Sigmoid colon (tissue), 7 donors: ENCODE results near the gene BDNF. TPM values are rescaled to one million over a fixed set of nuclear protein-coding genes. Genes with fewer than 3 reads are reported as not detected.

Source experiments
- DNase-seq: peaks from one replicate; pipeline ENCODE4 v3.0.0-alpha.2; 2019
- H3K27ac ChIP-seq, 4 donors: fragments of 200-600 bp; sonication (generic); one replicate each; pipeline ENCODE4 v1.5.1; 2016 to 2019; ENCODE audit warnings: mild to moderate bottlenecking in 1 of 4
- H3K27me3 ChIP-seq, 3 donors: fragments of 200-600 bp; sonication (generic); one replicate each; pipeline ENCODE4 v1.5.1; 2019; ENCODE audit warnings: mild to moderate bottlenecking in 1 of 3
- H3K36me3 ChIP-seq, 4 donors: fragments of 200-600 bp; sonication (generic); one replicate each; pipeline ENCODE4 v1.5.1; 2016 to 2019
- H3K4me1 ChIP-seq, 4 donors: fragments of 200-600 bp; sonication (generic); one replicate each; pipeline ENCODE4 v1.5.1; 2017 to 2019
- H3K4me3 ChIP-seq, 4 donors: fragments of 200-600 bp; sonication (generic); one replicate each; pipeline ENCODE4 v1.5.1; 2017 to 2019; ENCODE audit warnings: mild to moderate bottlenecking in 2 of 4, moderate library complexity in 1 of 4
- H3K9me3 ChIP-seq, 4 donors: fragments of 200-600 bp in 3 of 4; sonication (generic) in 3 of 4; one replicate each; pipeline versions ENCODE4 v1.5.1 to v1.6.1; 2013 to 2019
- CTCF ChIP-seq, 4 experiments: fragments of 450-650 bp in 3 of 4; fragments of 200-600 bp in 1 of 4; IDR thresholded peaks; one replicate each; pipeline ENCODE4 v1.5.1; 2016 to 2019; ENCODE audit warnings: antibody characterized with exemption in 4 of 4, mild to moderate bottlenecking in 3 of 4, moderate library complexity in 2 of 4
- EP300 ChIP-seq, 4 donors: sonication (generic); formaldehyde crosslinking; IDR thresholded peaks; one replicate each; pipeline ENCODE4 v1.6.1; 2017; ENCODE audit warnings: antibody characterized with exemption in 4 of 4
- POLR2A ChIP-seq, 2 donors: fragments of 450-650 bp; IDR thresholded peaks; one replicate each; pipeline ENCODE4 v1.6.1; 2016; ENCODE audit warnings: antibody characterized with exemption in 2 of 2, mild to moderate bottlenecking in 2 of 2, moderate library complexity in 2 of 2
- POLR2AphosphoS5 ChIP-seq, 4 donors: sonication (generic); formaldehyde crosslinking; IDR thresholded peaks; one replicate each; pipeline ENCODE4 v1.6.1; 2017; ENCODE audit warnings: antibody characterized with exemption in 4 of 4
- WGBS, 2 donors: extraction: QIAGEN DNeasy Blood & Tissue Kit; methylation state at CpG; one replicate each; pipeline ENCODE4 v1.1.7; 2013; 5-methylcytosine and 5-hydroxymethylcytosine counted together
- intact Hi-C: fragments of 100-400 bp; cut with DNase I; formaldehyde crosslinking; loops from one replicate; pipeline ENCODE4 v1.15.1; 2023
- polyA plus RNA-seq, 3 donors: library from polyadenylated mRNA; stranded (reverse); fragments of 200-250 nt; gene quantifications; one replicate each; pipeline ENCODE4 v1.2.3, GENCODE V29; 2013
- total RNA-seq, 4 donors: library from RNA; depleted of rRNA; stranded (reverse); fragments of >200 nt; gene quantifications; one replicate each; pipeline ENCODE4 v1.1.0, GENCODE V29; 2016
- donor health status: healthy with polysubstance abuse.
- donor health status: Bipolar disorder and iron deficiency.
- donor health status: healthy.

Gene BDNF
- total and polyA plus RNA-seq, 7 donors = 0.10 to 1.1 (median 0.49) TPM; not detected in 2

DNA sequence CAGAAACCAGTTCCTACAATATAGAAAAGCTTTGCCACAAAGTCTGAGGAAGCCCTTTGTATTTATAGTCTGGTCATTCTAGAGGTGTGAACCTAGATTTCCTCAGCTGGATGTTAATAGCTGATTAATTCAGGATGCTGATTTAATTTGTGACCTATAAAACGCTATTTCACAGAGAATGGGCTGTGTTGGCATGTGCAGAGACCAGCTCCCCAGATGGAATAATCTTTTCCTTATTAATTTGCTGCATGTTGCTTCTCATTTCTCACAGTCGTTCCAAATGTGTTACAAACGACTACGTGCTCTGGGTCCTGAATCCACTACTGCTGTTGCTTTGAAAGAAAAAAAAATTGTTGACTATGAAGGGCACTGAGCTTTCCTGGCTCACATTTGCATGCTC lies 49.3 kb downstream of the BDNF start:
- no peaks in the 10 kb centered on the region for H3K36me3 ChIP-seq
- no peaks in the 10 kb centered on the region for H3K4me1 ChIP-seq
- H3K4me3 ChIP-seq = no peak overlapping the region
- no peaks in the 10 kb centered on the region for H3K27me3 ChIP-seq
- no peak for DNase-seq
- TF ChIP-seq POLR2AphosphoS5 (IDR thresholded peaks at IDR 0.05) = no peak
- no peak for TF ChIP-seq CTCF (IDR thresholded peaks at IDR 0.05)
- no peak for TF ChIP-seq POLR2A (IDR thresholded peaks at IDR 0.05)
- TF ChIP-seq EP300 (IDR thresholded peaks at IDR 0.05) = no peak
- intact Hi-C loops = no loop called here
- WGBS, 2 donors = 87% methylated on average over 4 of the region's 4 CpGs
- H3K27ac ChIP-seq = no peak overlapping the region
- no peaks in the 10 kb centered on the region for H3K9me3 ChIP-seq

- no peak for DNase-seq
- Histone ChIP-seq H3K27me3 (no peaks in the 10 kb centered on the region), H3K27ac (no peak overlapping the region), H3K36me3 (no peaks in the 10 kb centered on the region), H3K9me3 (no peaks in the 10 kb centered on the region), H3K4me3 (no peak overlapping the region), H3K4me1 (no peaks in the 10 kb centered on the region)
- WGBS, 2 donors = 84 to 88% methylated on average over 2 of the region's 2 CpGs
- intact Hi-C loops = no loop called here
- no peak for TF ChIP-seq EP300 (IDR thresholded peaks at IDR 0.05)
- no peak for TF ChIP-seq CTCF (IDR thresholded peaks at IDR 0.05)
- no peak for TF ChIP-seq POLR2A (IDR thresholded peaks at IDR 0.05)
- TF ChIP-seq POLR2AphosphoS5 (IDR thresholded peaks at IDR 0.05) = no peak
Observed at GRCh38 chr11:27649800-27650199, 50.5 kb downstream of the BDNF start.

GRCh38 chr11:27648840-27649239 lies 51.4 kb downstream of the BDNF start:
- no peak overlapping the region for H3K4me3 ChIP-seq
- no peak for DNase-seq
- TF ChIP-seq POLR2AphosphoS5 (IDR thresholded peaks at IDR 0.05) (no peak), EP300 (IDR thresholded peaks at IDR 0.05) (no peak), CTCF (IDR thresholded peaks at IDR 0.05) (no peak), POLR2A (IDR thresholded peaks at IDR 0.05) (no peak)
- H3K4me1 ChIP-seq = no peaks in the 10 kb centered on the region
- H3K36me3 ChIP-seq = no peaks in the 10 kb centered on the region
- H3K9me3 ChIP-seq = no peaks in the 10 kb centered on the region
- H3K27ac ChIP-seq = no peak overlapping the region
- intact Hi-C loops = no loop called here
- no peaks in the 10 kb centered on the region for H3K27me3 ChIP-seq

GRCh38 chr11:27646051-27646818 lies 54.0 kb downstream of the BDNF start:
- intact Hi-C loops = no loop called here
- no peaks in the 10 kb centered on the region for H3K36me3 ChIP-seq
- no peak overlapping the region for H3K4me3 ChIP-seq
- H3K4me1 ChIP-seq = no peaks in the 10 kb centered on the region
- WGBS, 2 donors = 87 to 91% methylated on average over 9 of the region's 9 CpGs
- no peaks in the 10 kb centered on the region for H3K27me3 ChIP-seq
- DNase-seq = no peak
- TF ChIP-seq POLR2AphosphoS5 (IDR thresholded peaks at IDR 0.05) = no peak
- no peak for TF ChIP-seq CTCF (IDR thresholded peaks at IDR 0.05)
- no peak for TF ChIP-seq POLR2A (IDR thresholded peaks at IDR 0.05)
- TF ChIP-seq EP300 (IDR thresholded peaks at IDR 0.05) = no peak
- H3K9me3 ChIP-seq = no peaks in the 10 kb centered on the region
- no peak overlapping the region for H3K27ac ChIP-seq

GRCh38 chr11:27642954-27643353 lies 57.3 kb downstream of the BDNF start:
- TF ChIP-seq POLR2AphosphoS5 (IDR thresholded peaks at IDR 0.05) (no peak), CTCF (IDR thresholded peaks at IDR 0.05) (no peak), EP300 (IDR thresholded peaks at IDR 0.05) (no peak), POLR2A (IDR thresholded peaks at IDR 0.05) (no peak)
- WGBS, 2 donors = 86 to 90% methylated on average over 2 of the region's 2 CpGs
- no peaks in the 10 kb centered on the region for H3K27me3 ChIP-seq
- DNase-seq = no peak
- intact Hi-C loops = no loop called here
- no peaks in the 10 kb centered on the region for H3K36me3 ChIP-seq
- H3K27ac ChIP-seq = no peak overlapping the region
- no peak overlapping the region for H3K4me3 ChIP-seq
- no peaks in the 10 kb centered on the region for H3K4me1 ChIP-seq
- H3K9me3 ChIP-seq = no peaks in the 10 kb centered on the region
